GM19193 (cell line): ENCODE results near the gene ARMC12.

Source experiments
- POLR2A ChIP-seq: IDR thresholded peaks from 4 replicates; pipeline ENCODE4 v1.6.1; 2011; ENCODE audit not compliant: insufficient read depth, insufficient read length; ENCODE audit errors: extremely low read depth

ARMC12 gene

DNA sequence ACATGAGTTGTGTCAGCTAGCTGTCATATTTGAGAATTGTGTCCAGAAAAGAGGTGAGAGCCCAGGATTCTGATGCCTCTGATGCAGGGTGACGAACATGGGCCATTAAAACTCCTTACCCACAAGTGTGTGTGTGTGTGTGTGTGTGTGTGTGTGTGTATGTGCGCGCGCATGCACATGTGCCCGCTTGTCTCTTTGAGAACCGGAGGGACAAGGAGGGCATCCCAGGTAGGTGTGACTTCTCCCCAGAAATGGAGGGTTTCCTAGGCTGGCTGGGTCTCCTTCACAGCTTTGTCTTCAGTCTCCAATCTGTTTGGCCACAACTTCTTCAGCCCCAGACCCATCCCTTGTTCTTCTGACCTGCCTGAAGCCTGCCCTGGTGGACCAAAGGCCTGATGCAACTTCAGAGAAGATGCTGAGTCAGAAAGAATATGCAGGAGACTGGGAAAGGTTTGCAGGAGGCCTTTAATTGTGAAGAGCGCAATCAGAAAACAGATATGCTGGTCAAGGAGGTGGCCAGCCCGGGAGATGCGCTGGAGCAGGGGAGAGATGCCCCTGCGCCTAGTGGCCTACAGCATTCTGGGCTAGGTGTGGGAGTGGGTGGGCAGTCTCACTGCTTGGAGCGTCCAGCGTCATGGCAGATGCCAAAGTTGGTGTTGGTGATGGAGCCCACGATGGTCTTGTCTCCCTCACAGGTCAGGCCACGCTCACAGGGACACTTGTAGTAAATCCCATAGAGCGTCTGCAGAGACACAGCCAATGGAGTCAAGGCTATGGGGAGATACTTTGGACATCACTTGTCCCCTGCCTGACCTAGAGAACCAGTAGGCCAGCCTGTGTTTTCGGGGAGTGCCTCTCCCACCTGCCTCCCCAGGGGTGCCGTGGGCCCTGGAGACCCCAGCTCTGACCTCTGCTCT, 58.0 kb downstream of the ARMC12 start:
- no peak for TF ChIP-seq POLR2A

DNA sequence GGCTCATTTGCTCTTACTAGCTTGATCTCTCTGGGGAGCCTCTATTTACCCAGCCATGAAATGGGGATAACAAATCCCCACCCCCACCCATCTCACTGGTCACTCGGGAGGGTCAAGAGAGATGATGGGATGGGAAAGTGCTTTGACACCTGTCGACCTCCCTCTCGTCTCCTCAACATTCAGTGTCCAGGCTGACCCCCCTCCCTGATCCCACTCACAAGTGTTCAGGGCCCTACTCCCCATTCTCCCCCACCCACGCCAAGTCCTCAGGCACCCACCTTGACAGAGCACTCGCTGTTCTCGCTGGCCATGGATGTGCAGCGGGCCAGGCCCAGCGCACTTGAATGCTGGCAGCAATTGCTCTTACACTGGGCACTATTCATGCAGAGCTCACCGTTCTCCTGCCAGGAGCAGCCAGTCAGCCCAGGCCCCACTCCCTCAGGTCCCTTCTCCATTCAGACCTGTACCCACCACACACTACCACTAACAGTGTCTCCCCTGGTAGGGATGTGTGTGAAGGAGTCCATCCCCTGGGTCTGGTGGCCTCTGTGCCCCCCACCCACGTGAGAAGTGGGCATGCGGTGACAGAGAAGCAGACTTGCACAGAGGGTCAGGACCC, 58.7 kb downstream of the ARMC12 start:
- no peak for TF ChIP-seq POLR2A

DNA sequence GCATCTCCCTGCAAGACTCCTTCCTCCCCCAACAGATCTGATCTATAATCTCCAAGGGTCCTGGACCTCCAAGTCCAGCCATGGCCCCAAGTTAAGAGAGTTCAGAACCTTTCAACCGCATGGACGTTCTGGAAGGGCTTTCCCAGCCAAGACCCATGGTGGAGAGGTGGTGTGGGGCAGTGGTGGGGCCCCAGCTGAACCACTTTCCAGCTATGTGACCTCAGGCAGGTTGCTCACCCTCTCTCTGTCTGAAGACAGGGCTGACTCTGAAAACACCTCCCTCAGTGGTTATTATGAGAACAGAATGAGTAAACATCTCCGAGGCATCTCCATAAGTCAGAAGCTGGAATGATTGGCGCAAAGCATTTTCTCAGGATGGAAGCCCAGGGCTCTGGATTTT, 59.4 kb downstream of the ARMC12 start:
- no peak for TF ChIP-seq POLR2A

DNA sequence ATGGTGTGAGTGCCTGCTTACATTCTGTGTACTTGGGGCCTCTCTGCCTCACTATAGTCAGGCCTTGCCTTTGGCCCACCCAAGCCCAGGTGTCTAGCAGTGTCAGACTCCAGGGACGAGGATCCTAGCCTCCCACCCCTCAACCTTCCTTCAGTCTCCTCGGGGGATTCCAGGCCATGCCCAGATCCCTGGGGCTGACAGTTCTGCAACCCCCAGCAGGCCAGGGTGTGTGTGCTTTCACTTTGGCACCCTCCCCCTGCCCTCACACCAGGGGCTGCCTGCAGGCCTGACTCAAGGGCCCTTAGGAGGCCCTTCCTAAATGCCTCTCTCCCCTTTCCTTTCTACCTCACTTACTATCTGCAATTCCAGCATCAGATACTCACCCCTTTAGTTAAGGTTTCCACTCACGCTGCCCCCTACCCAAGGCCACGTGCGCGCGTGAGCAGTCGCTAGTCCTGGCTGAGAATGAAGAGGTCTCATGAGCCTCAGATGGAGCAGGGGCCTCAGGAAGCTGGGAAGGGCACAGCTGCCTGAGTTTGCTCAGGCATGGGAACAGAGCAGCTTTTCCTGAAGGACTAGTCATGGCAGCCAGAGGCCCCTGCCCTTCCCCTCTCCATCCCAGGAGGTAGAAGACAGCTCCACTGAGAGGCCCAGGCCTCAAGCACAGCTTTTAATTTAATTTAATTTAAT, 61.1 kb downstream of the ARMC12 start:
- TF ChIP-seq POLR2A: no peak
